Right atrium auricular region (tissue), 2 donors: Measurements from ENCODE around the gene SETBP1. TPM values are rescaled to one million over a fixed set of nuclear protein-coding genes. Genes with fewer than 3 reads are reported as not detected.

ENCODE experiments used
- DNase-seq: peaks from one replicate; pipeline ENCODE4 v3.0.0-alpha.2; 2019; ENCODE audit warnings: low spot score
- H3K27ac ChIP-seq, 2 donors: fragments of 200-600 bp; sonication (generic); 1 replicate in 1 of 2; 2 replicates in 1 of 2; pipeline ENCODE4 v1.5.1; 2016 to 2019
- H3K27me3 ChIP-seq, 2 donors: fragments of 200-600 bp; sonication (generic); one replicate each; pipeline versions ENCODE4 v1.5.1 to v1.6.0; 2017 to 2019
- H3K36me3 ChIP-seq: fragments of 200-600 bp; sonication (generic); one replicate; pipeline ENCODE4 v1.5.1; 2016
- H3K4me1 ChIP-seq, 2 donors: fragments of 200-600 bp; sonication (generic); one replicate each; pipeline versions ENCODE4 v1.5.1 to v1.6.0; 2017 to 2019
- H3K4me3 ChIP-seq, 2 donors: fragments of 200-600 bp; sonication (generic); 1 replicate in 1 of 2; 2 replicates in 1 of 2; pipeline ENCODE4 v1.5.1; 2017 to 2019; ENCODE audit warnings: mild to moderate bottlenecking in 1 of 2, moderate library complexity in 1 of 2
- H3K9me3 ChIP-seq, 2 donors: fragments of 200-600 bp; sonication (generic); one replicate each; pipeline ENCODE4 v1.5.1; 2019
- total RNA-seq, 2 donors: library from RNA; depleted of rRNA; stranded (reverse); fragments of >200 nt; gene quantifications; one replicate each; pipeline ENCODE4 v1.1.0, GENCODE V29; 2016
- TF ChIP-seq, protein P1 (sequence below), 2 donors: fragments of 200-600 bp; sonication (generic); IDR thresholded peaks; one replicate each; pipeline ENCODE4 v1.5.1; 2019; ENCODE audit warnings: antibody characterized with exemption in 2 of 2

The SETBP1 gene
- total RNA-seq, 2 donors from 2014 or later = 7.8 to 13.4 TPM

GRCh38 chr18:44826418-44827259 is 146.0 kb downstream of the SETBP1 start:
- H3K4me3 ChIP-seq = no peak overlapping the region
- peak; percentile 85 for DNase-seq
- H3K4me1 ChIP-seq = peaks cover 0 to 30% of the 10 kb centered on the region in 2 donors

GRCh38 chr18:44828080-44828479 is 147.4 kb downstream of the SETBP1 start:
- H3K9me3 ChIP-seq = no peaks in the 10 kb centered on the region
- DNase-seq = no peak
- no peaks in the 10 kb centered on the region for H3K36me3 ChIP-seq
- H3K27ac ChIP-seq = no peak overlapping the region
- peaks cover 0 to 30% of the 10 kb centered on the region in 2 donors for H3K4me1 ChIP-seq
- no peak overlapping the region for H3K4me3 ChIP-seq
- TF ChIP-seq, protein P1, sequence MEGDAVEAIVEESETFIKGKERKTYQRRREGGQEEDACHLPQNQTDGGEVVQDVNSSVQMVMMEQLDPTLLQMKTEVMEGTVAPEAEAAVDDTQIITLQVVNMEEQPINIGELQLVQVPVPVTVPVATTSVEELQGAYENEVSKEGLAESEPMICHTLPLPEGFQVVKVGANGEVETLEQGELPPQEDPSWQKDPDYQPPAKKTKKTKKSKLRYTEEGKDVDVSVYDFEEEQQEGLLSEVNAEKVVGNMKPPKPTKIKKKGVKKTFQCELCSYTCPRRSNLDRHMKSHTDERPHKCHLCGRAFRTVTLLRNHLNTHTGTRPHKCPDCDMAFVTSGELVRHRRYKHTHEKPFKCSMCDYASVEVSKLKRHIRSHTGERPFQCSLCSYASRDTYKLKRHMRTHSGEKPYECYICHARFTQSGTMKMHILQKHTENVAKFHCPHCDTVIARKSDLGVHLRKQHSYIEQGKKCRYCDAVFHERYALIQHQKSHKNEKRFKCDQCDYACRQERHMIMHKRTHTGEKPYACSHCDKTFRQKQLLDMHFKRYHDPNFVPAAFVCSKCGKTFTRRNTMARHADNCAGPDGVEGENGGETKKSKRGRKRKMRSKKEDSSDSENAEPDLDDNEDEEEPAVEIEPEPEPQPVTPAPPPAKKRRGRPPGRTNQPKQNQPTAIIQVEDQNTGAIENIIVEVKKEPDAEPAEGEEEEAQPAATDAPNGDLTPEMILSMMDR (IDR thresholded peaks at IDR 0.05) = no peak
- no peaks in the 10 kb centered on the region for H3K27me3 ChIP-seq

More at GRCh38 chr18:44826418-44827259, 146.0 kb downstream of the SETBP1 start:
- TF ChIP-seq, protein P1 (IDR thresholded peaks at IDR 0.05) = no peak
- Histone ChIP-seq H3K27me3 (no peaks in the 10 kb centered on the region), H3K27ac (peak overlapping the region; percentile 52 to 53), H3K36me3 (no peaks in the 10 kb centered on the region), H3K9me3 (no peaks in the 10 kb centered on the region)

- no peak overlapping the region for H3K27ac ChIP-seq
- H3K36me3 ChIP-seq = no peaks in the 10 kb centered on the region
- DNase-seq = no peak
- no peak overlapping the region for H3K4me3 ChIP-seq
- TF ChIP-seq, protein P1 (IDR thresholded peaks at IDR 0.05) = no peak
- H3K9me3 ChIP-seq = no peaks in the 10 kb centered on the region
- no peaks in the 10 kb centered on the region for H3K27me3 ChIP-seq
- H3K4me1 ChIP-seq = peaks cover 0 to 28% of the 10 kb centered on the region in 2 donors
Observed at GRCh38 chr18:44830581-44830980, 149.9 kb downstream of the SETBP1 start.

- Histone ChIP-seq H3K27ac (no peak overlapping the region), H3K36me3 (no peaks in the 10 kb centered on the region), H3K27me3 (no peaks in the 10 kb centered on the region), H3K4me1 (peaks cover 0 to 17% of the 10 kb centered on the region in 2 donors), H3K9me3 (no peaks in the 10 kb centered on the region), H3K4me3 (no peak overlapping the region)
- TF ChIP-seq, protein P1 (IDR thresholded peaks at IDR 0.05) = no peak
- DNase-seq = no peak
Observed at GRCh38 chr18:44833786-44834185, 153.1 kb downstream of the SETBP1 start.

GRCh38 chr18:44834867-44835469 is 154.3 kb downstream of the SETBP1 start:
- no peaks in the 10 kb centered on the region for H3K27me3 ChIP-seq
- no peaks in the 10 kb centered on the region for H3K36me3 ChIP-seq
- DNase-seq = no peak
- no peak overlapping the region for H3K4me3 ChIP-seq
- TF ChIP-seq, protein P1 (IDR thresholded peaks at IDR 0.05) = no peak
- H3K27ac ChIP-seq = no peak overlapping the region
- peaks cover 0 to 29% of the 10 kb centered on the region in 2 donors for H3K4me1 ChIP-seq
- H3K9me3 ChIP-seq = no peaks in the 10 kb centered on the region
